Measurements from ENCODE around the gene PFKP. TPM values are rescaled to one million over a fixed set of nuclear protein-coding genes. Genes with fewer than 3 reads are reported as not detected.

PFKP gene
- total and polyA plus RNA-seq, 2 experiments from 2014 or later: 24.6 to 48.9 TPM

GRCh38 chr10:3122034-3122433 is 54.7 kb downstream of the PFKP start:
- no peak overlapping the region for H3K27ac ChIP-seq
- no peak for DNase-seq (ENCODE audit: low spot score)
- TF ChIP-seq EZH2 (IDR thresholded peaks at IDR 0.05; ENCODE audit: borderline replicate concordance): no peak
- no peak for TF ChIP-seq EZH2phosphoT487 (IDR thresholded peaks at IDR 0.05; ENCODE audit: low read depth, severe bottlenecking, unreplicated experiment)
- TF ChIP-seq CTCF (IDR thresholded peaks at IDR 0.05; ENCODE audit: poor library complexity): no peak
- H3K79me2 ChIP-seq: no peaks in the 10 kb centered on the region
- H3K36me3 ChIP-seq (replicated peaks; ENCODE audit: insufficient read depth, low read depth): no peaks in the 10 kb centered on the region
- no peaks in the 10 kb centered on the region for H3K27me3 ChIP-seq
- H3K9me2 ChIP-seq (replicated peaks; ENCODE audit: insufficient read depth): no peaks in the 10 kb centered on the region
- no peak overlapping the region for H2AFZ ChIP-seq
- H3K9me3 ChIP-seq (ENCODE audit: low read depth): no peaks in the 10 kb centered on the region
- no peak overlapping the region for H3K4me3 ChIP-seq
- H3K4me1 ChIP-seq (ENCODE audit: insufficient read depth): peaks cover 3% of the 10 kb centered on the region
- H4K20me1 ChIP-seq (ENCODE audit: insufficient read depth, poor library complexity, severe bottlenecking): no peaks in the 10 kb centered on the region
- H3K4me2 ChIP-seq: no peak overlapping the region
- 92% methylated on average over 14 of the region's 14 CpGs for WGBS (ENCODE audit: low lambda C conversion rate, missing lambda C conversion rate)

GRCh38 chr10:3122486-3123205 is 55.3 kb downstream of the PFKP start:
- DNase-seq (ENCODE audit: low spot score): no peak
- Histone ChIP-seq H3K79me2 (no peaks in the 10 kb centered on the region), H3K9me3 (ENCODE audit: low read depth) (no peaks in the 10 kb centered on the region), H2AFZ (no peak overlapping the region), H3K27ac (no peak overlapping the region), H3K9me2 (replicated peaks; ENCODE audit: insufficient read depth) (no peaks in the 10 kb centered on the region), H3K36me3 (replicated peaks; ENCODE audit: insufficient read depth, low read depth) (no peaks in the 10 kb centered on the region), H3K4me1 (ENCODE audit: insufficient read depth) (peaks cover 7% of the 10 kb centered on the region), H4K20me1 (ENCODE audit: insufficient read depth, poor library complexity, severe bottlenecking) (no peaks in the 10 kb centered on the region), H3K4me2 (no peak overlapping the region), H3K27me3 (no peaks in the 10 kb centered on the region), H3K4me3 (no peak overlapping the region)
- 94% methylated on average over 27 of the region's 27 CpGs for WGBS (ENCODE audit: low lambda C conversion rate, missing lambda C conversion rate)
- no peak for TF ChIP-seq CTCF (IDR thresholded peaks at IDR 0.05; ENCODE audit: poor library complexity)
- TF ChIP-seq EZH2phosphoT487 (IDR thresholded peaks at IDR 0.05; ENCODE audit: low read depth, severe bottlenecking, unreplicated experiment): no peak
- no peak for TF ChIP-seq EZH2 (IDR thresholded peaks at IDR 0.05; ENCODE audit: borderline replicate concordance)

- no peaks in the 10 kb centered on the region for H3K36me3 ChIP-seq (replicated peaks; ENCODE audit: insufficient read depth, low read depth)
- no peaks in the 10 kb centered on the region for H3K9me3 ChIP-seq (ENCODE audit: low read depth)
- H3K27ac ChIP-seq: no peak overlapping the region
- H3K4me1 ChIP-seq (ENCODE audit: insufficient read depth): peaks cover 7% of the 10 kb centered on the region
- H4K20me1 ChIP-seq (ENCODE audit: insufficient read depth, poor library complexity, severe bottlenecking): no peaks in the 10 kb centered on the region
- H3K79me2 ChIP-seq: no peaks in the 10 kb centered on the region
- H3K4me2 ChIP-seq: no peak overlapping the region
- no peak overlapping the region for H2AFZ ChIP-seq
- no peak for DNase-seq (ENCODE audit: low spot score)
- H3K27me3 ChIP-seq: no peaks in the 10 kb centered on the region
- 95% methylated on average over 31 of the region's 32 CpGs for WGBS (ENCODE audit: low lambda C conversion rate, missing lambda C conversion rate)
- no peak overlapping the region for H3K4me3 ChIP-seq
- no peak for TF ChIP-seq CTCF (IDR thresholded peaks at IDR 0.05; ENCODE audit: poor library complexity)
- no peak for TF ChIP-seq EZH2phosphoT487 (IDR thresholded peaks at IDR 0.05; ENCODE audit: low read depth, severe bottlenecking, unreplicated experiment)
- TF ChIP-seq EZH2 (IDR thresholded peaks at IDR 0.05; ENCODE audit: borderline replicate concordance): no peak
- no peaks in the 10 kb centered on the region for H3K9me2 ChIP-seq (replicated peaks; ENCODE audit: insufficient read depth)
Measured at GRCh38 chr10:3123571-3124411, 56.4 kb downstream of the PFKP start.
